Neuronal stem cell (in vitro differentiated cells): ENCODE data around the gene ZG16.

Source experiments
- DNase-seq: peaks from one replicate; pipeline ENCODE4 v3.0.0-alpha.2; 2013; ENCODE audit warnings: low spot score
- H2AFZ ChIP-seq: one replicate; pipeline ENCODE4 v1.6.1; 2013; ENCODE audit warnings: mild to moderate bottlenecking, low read length, inconsistent platforms
- H2AK5ac ChIP-seq: 2 replicates; pipeline ENCODE4 v1.6.1; 2013; ENCODE audit warnings: low read depth, mild to moderate bottlenecking, inconsistent platforms, low read length, moderate library complexity, mixed read lengths
- H2BK120ac ChIP-seq: 2 replicates; pipeline ENCODE4 v1.6.1; 2013; ENCODE audit warnings: low read depth, mild to moderate bottlenecking, inconsistent platforms, low read length, moderate library complexity, mixed read lengths
- H2BK12ac ChIP-seq: one replicate; pipeline ENCODE4 v1.6.1; 2013; ENCODE audit warnings: low read length, inconsistent platforms
- H2BK15ac ChIP-seq: 2 replicates; pipeline ENCODE4 v1.6.1; 2013; ENCODE audit warnings: mild to moderate bottlenecking, low read length, inconsistent platforms, mixed read lengths
- H2BK5ac ChIP-seq: one replicate; pipeline ENCODE4 v1.6.1; 2013; ENCODE audit warnings: inconsistent platforms, mild to moderate bottlenecking, low read length, moderate library complexity
- H3K14ac ChIP-seq: one replicate; pipeline ENCODE4 v1.6.1; 2013; ENCODE audit warnings: low read length, inconsistent platforms
- H3K18ac ChIP-seq: 2 replicates; pipeline ENCODE4 v1.6.1; 2013; ENCODE audit warnings: low read length, inconsistent platforms
- H3K23ac ChIP-seq: 2 replicates; pipeline ENCODE4 v1.6.1; 2013; ENCODE audit warnings: low read depth, mild to moderate bottlenecking, mixed read lengths, low read length, inconsistent platforms; ENCODE audit not compliant: poor library complexity
- H3K27ac ChIP-seq: replicated peaks from 3 replicates; pipeline ENCODE4 v1.5.1; 2013; ENCODE audit warnings: low read length, inconsistent platforms
- H3K27me3 ChIP-seq, 3 experiments: 2 replicates each; pipeline ENCODE4 v1.6.1; 2013; ENCODE audit warnings: low read length in 3 of 3, mild to moderate bottlenecking in 2 of 3, inconsistent platforms in 1 of 3, low read depth in 1 of 3, mixed read lengths in 1 of 3, moderate library complexity in 1 of 3; ENCODE audit not compliant: control insufficient read depth in 3 of 3, insufficient read depth in 3 of 3
- H3K36me3 ChIP-seq, 2 donors: replicated peaks in 1 of 2; 2 replicates each; pipeline ENCODE4 v1.6.1; 2013; ENCODE audit warnings: low read length in 2 of 2; ENCODE audit not compliant: control insufficient read depth in 2 of 2, insufficient read depth in 2 of 2
- H3K4ac ChIP-seq: 2 replicates; pipeline ENCODE4 v1.6.1; 2013; ENCODE audit warnings: inconsistent platforms, mild to moderate bottlenecking, low read length, moderate library complexity
- H3K4me1 ChIP-seq, 2 donors: 1 replicate in 1 of 2; 2 replicates in 1 of 2; pipeline ENCODE4 v1.6.1; 2013; ENCODE audit warnings: low read length in 2 of 2, low read depth in 1 of 2; ENCODE audit not compliant: control insufficient read depth in 2 of 2, insufficient read depth in 1 of 2
- H3K4me2 ChIP-seq: one replicate; pipeline ENCODE4 v1.6.1; 2013; ENCODE audit warnings: mild to moderate bottlenecking, low read length, inconsistent platforms; ENCODE audit not compliant: insufficient read depth, poor library complexity, severe bottlenecking
- H3K4me3 ChIP-seq, 2 donors: 2 replicates each; pipeline ENCODE4 v1.5.1; 2013; ENCODE audit warnings: low read length in 2 of 2, mild to moderate bottlenecking in 2 of 2, inconsistent platforms in 1 of 2, moderate library complexity in 1 of 2
- H3K79me1 ChIP-seq: one replicate; pipeline ENCODE4 v1.6.1; 2013; ENCODE audit warnings: low read depth, mild to moderate bottlenecking, inconsistent platforms, low read length, moderate library complexity
- H3K9ac ChIP-seq: one replicate; pipeline ENCODE4 v1.6.1; 2013; ENCODE audit warnings: mild to moderate bottlenecking, low read depth, low read length, inconsistent platforms; ENCODE audit not compliant: poor library complexity
- H3K9me3 ChIP-seq, 2 donors: replicated peaks in 1 of 2; 2 replicates each; pipeline versions ENCODE3 to v1.6.1; 2013; ENCODE audit warnings: low read length in 2 of 2, mild to moderate bottlenecking in 2 of 2, inconsistent platforms in 1 of 2, low read depth in 1 of 2, mixed read lengths in 1 of 2, moderate library complexity in 1 of 2; ENCODE audit not compliant: control insufficient read depth in 2 of 2, insufficient read depth in 1 of 2
- H4K8ac ChIP-seq: one replicate; pipeline ENCODE4 v1.6.1; 2013; ENCODE audit warnings: low read depth, mild to moderate bottlenecking, inconsistent platforms, low read length, moderate library complexity
- H4K91ac ChIP-seq: one replicate; pipeline ENCODE4 v1.6.1; 2013; ENCODE audit warnings: low read length, low read depth, mild to moderate bottlenecking, inconsistent platforms; ENCODE audit not compliant: poor library complexity
- WGBS, 2 donors: extraction: QIAGEN DNeasy Blood & Tissue Kit; methylation state at CpG; one replicate each; pipeline ENCODE4 v1.1.7; 2013; ENCODE audit warnings: missing lambda C conversion rate in 2 of 2, mixed read lengths in 1 of 2; ENCODE audit not compliant: insufficient read length in 2 of 2, insufficient replicate concordance in 1 of 2; ENCODE audit errors: extremely low coverage in 2 of 2; 5-methylcytosine and 5-hydroxymethylcytosine counted together

ZG16 gene

GRCh38 chr16:29816694-29817441 lies 38.8 kb downstream of the ZG16 start:
- H3K27ac ChIP-seq = peak overlapping the region; percentile 92
- peak overlapping the region; percentile 86 for H2AK5ac ChIP-seq
- H2BK120ac ChIP-seq = no peak overlapping the region
- peak overlapping the region; percentile 58 to 89 for H3K4me3 ChIP-seq
- H3K9me3 ChIP-seq = no peaks in the 10 kb centered on the region
- H2AFZ ChIP-seq = peak overlapping the region; percentile 81
- H2BK5ac ChIP-seq = peak overlapping the region; percentile 93
- peaks cover 28 to 37% of the 10 kb centered on the region in 2 donors for H3K36me3 ChIP-seq
- H3K18ac ChIP-seq = peak overlapping the region; percentile 95
- peak overlapping the region; percentile 35 for H2BK12ac ChIP-seq
- peak overlapping the region; percentile 45 for H2BK15ac ChIP-seq
- H3K9ac ChIP-seq = peak overlapping the region; percentile 96
- H4K8ac ChIP-seq = no peak overlapping the region
- H3K4ac ChIP-seq = no peak overlapping the region
- peak overlapping the region; percentile 56 for H3K23ac ChIP-seq
- H3K27me3 ChIP-seq = no peaks in the 10 kb centered on the region
- H3K14ac ChIP-seq = peak overlapping the region; percentile 9
- WGBS, 2 donors = no CpG with 5 or more reads among the region's 37 CpGs
- H3K4me1 ChIP-seq = peaks cover 22 to 26% of the 10 kb centered on the region in 2 donors
- peak overlapping the region; percentile 93 for H3K4me2 ChIP-seq
- peak overlapping the region; percentile 67 for H4K91ac ChIP-seq
- H3K79me1 ChIP-seq = peaks cover 12% of the 10 kb centered on the region
- no peak for DNase-seq

DNA sequence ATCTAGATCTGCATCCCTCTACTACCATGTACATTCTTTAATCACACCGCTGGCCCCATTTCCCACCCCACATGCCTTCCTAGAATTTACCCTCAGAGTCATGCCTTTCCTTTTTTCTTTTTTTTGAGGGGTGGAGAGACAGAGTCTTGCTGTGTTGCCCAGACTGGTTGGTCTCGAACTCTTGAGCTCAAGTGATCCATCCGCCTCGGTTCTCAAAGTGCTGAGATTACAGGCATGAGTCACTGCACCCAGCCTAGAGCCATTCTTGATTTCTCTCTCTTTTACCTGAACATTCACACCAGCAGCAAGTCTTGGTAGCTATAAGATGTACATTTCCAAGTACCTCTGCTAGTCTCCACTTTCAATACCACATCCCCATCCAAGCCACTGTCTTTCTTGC lies 40.0 kb downstream of the ZG16 start:
- H3K27me3 ChIP-seq = no peaks in the 10 kb centered on the region
- no peak overlapping the region for H2AK5ac ChIP-seq
- H3K27ac ChIP-seq = no peak overlapping the region
- H3K14ac ChIP-seq = no peak overlapping the region
- WGBS, 2 donors = no CpG with 5 or more reads among the region's 4 CpGs
- H3K9me3 ChIP-seq = no peaks in the 10 kb centered on the region
- H4K8ac ChIP-seq = no peak overlapping the region
- no peak overlapping the region for H3K23ac ChIP-seq
- no peak overlapping the region for H2BK12ac ChIP-seq
- H3K4me3 ChIP-seq = no peak overlapping the region
- no peak overlapping the region for H2BK5ac ChIP-seq
- no peak overlapping the region for H2AFZ ChIP-seq
- no peak overlapping the region for H3K9ac ChIP-seq
- H4K91ac ChIP-seq = no peak overlapping the region
- no peak overlapping the region for H3K18ac ChIP-seq
- no peak overlapping the region for H2BK120ac ChIP-seq
- peaks cover 26% of the 10 kb centered on the region in 2 donors for H3K4me1 ChIP-seq
- no peak overlapping the region for H3K4ac ChIP-seq
- DNase-seq = no peak
- no peak overlapping the region for H2BK15ac ChIP-seq
- no peak overlapping the region for H3K4me2 ChIP-seq
- peaks cover 12% of the 10 kb centered on the region for H3K79me1 ChIP-seq
- peaks cover 28 to 37% of the 10 kb centered on the region in 2 donors for H3K36me3 ChIP-seq

DNA sequence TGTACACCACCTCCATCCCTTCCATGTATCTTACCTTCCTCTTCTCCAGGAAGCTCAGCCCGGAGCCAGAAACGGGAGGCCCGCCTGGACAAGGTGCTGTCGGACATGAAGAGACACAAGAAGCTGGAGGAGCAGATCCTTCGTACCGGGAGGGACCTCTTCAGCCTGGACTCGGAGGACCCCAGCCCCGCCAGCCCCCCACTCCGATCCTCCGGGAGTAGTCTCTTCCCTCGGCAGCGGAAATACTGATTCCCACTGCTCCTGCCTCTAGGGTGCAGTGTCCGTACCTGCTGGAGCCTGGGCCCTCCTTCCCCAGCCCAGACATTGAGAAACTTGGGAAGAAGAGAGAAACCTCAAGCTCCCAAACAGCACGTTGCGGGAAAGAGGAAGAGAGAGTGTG lies 41.5 kb downstream of the ZG16 start:
- no peak for DNase-seq
- no CpG with 5 or more reads among the region's 15 CpGs for WGBS, 2 donors
- H3K14ac ChIP-seq = no peak overlapping the region
- no peak overlapping the region for H2AK5ac ChIP-seq
- no peak overlapping the region for H3K18ac ChIP-seq
- H3K4me1 ChIP-seq = peaks cover 13 to 14% of the 10 kb centered on the region in 2 donors
- H3K79me1 ChIP-seq = peaks cover 12% of the 10 kb centered on the region
- no peak overlapping the region for H2BK5ac ChIP-seq
- H3K27ac ChIP-seq = no peak overlapping the region
- H2BK120ac ChIP-seq = no peak overlapping the region
- no peak overlapping the region for H3K4ac ChIP-seq
- H3K27me3 ChIP-seq = no peaks in the 10 kb centered on the region
- no peak overlapping the region for H3K4me3 ChIP-seq
- H3K9ac ChIP-seq = no peak overlapping the region
- peaks cover 28 to 37% of the 10 kb centered on the region in 2 donors for H3K36me3 ChIP-seq
- no peak overlapping the region for H2BK15ac ChIP-seq
- H2BK12ac ChIP-seq = no peak overlapping the region
- H2AFZ ChIP-seq = no peak overlapping the region
- H3K23ac ChIP-seq = no peak overlapping the region
- no peak overlapping the region for H4K8ac ChIP-seq
- H3K4me2 ChIP-seq = no peak overlapping the region
- no peaks in the 10 kb centered on the region for H3K9me3 ChIP-seq
- H4K91ac ChIP-seq = no peak overlapping the region

GRCh38 chr16:29820271-29820701 lies 42.2 kb downstream of the ZG16 start, which contains the start of gene MVP:
MVP (plus strand) TSS chr16:29820462; CDS start chr16:29830550, 10,088 bp downstream.
- no peak within 1 kb of the TSS for H3K27ac ChIP-seq
- no peak within 1 kb of the TSS for H4K8ac ChIP-seq
- peaks cover 28 to 33% of the 10 kb centered on the region in 2 donors for H3K36me3 ChIP-seq
- no peak within 1 kb of the TSS for H2AFZ ChIP-seq
- H3K9me3 ChIP-seq = no peaks in the 10 kb centered on the region
- H3K27me3 ChIP-seq = no peaks in the 10 kb centered on the region
- no peak within 1 kb of the TSS for H2BK15ac ChIP-seq
- H4K91ac ChIP-seq = no peak within 1 kb of the TSS
- no peak within 1 kb of the TSS for H2BK5ac ChIP-seq
- no CpG with 5 or more reads among the region's 4 CpGs for WGBS, 2 donors
- no peak within 1 kb of the TSS for H3K4ac ChIP-seq
- H2BK12ac ChIP-seq = no peak within 1 kb of the TSS
- H3K9ac ChIP-seq = no peak within 1 kb of the TSS
- no peak within 1 kb of the TSS for H2AK5ac ChIP-seq
- peaks cover 8 to 10% of the 10 kb centered on the region in 2 donors for H3K4me1 ChIP-seq
- H3K4me3 ChIP-seq = no peak within 1 kb of the TSS
- no peak for DNase-seq
- H3K14ac ChIP-seq = no peak within 1 kb of the TSS
- no peak within 1 kb of the TSS for H3K18ac ChIP-seq
- H3K4me2 ChIP-seq = no peak within 1 kb of the TSS
- peaks cover 9% of the 10 kb centered on the region for H3K79me1 ChIP-seq
- no peak within 1 kb of the TSS for H2BK120ac ChIP-seq
- no peak within 1 kb of the TSS for H3K23ac ChIP-seq
